Measurements from ENCODE around the gene SPTBN1.

Gene SPTBN1

GRCh38 chr2:54434711-54435110, 21.4 kb upstream of the SPTBN1 start:
- no peak for DNase-seq (ENCODE audit: low read depth)

- no peak for DNase-seq (ENCODE audit: low read depth)
Observed at GRCh38 chr2:54435325-54436226, 20.6 kb upstream of the SPTBN1 start.

- DNase-seq (ENCODE audit: low read depth) = no peak
Observed at GRCh38 chr2:54437588-54437987, 18.5 kb upstream of the SPTBN1 start.

- DNase-seq (ENCODE audit: low read depth) = peak; percentile 71
Observed at GRCh38 chr2:54438271-54438670, 17.9 kb upstream of the SPTBN1 start.

- DNase-seq (ENCODE audit: low read depth) = no peak
Observed at GRCh38 chr2:54439582-54439981, 16.5 kb upstream of the SPTBN1 start.

GRCh38 chr2:54440050-54440449, 16.1 kb upstream of the SPTBN1 start:
- DNase-seq (ENCODE audit: low read depth) = no peak

GRCh38 chr2:54444503-54444902, 11.6 kb upstream of the SPTBN1 start:
- no peak for DNase-seq (ENCODE audit: low read depth)

GRCh38 chr2:54446122-54446521, 10.0 kb upstream of the SPTBN1 start:
- no peak for DNase-seq (ENCODE audit: low read depth)

DNA sequence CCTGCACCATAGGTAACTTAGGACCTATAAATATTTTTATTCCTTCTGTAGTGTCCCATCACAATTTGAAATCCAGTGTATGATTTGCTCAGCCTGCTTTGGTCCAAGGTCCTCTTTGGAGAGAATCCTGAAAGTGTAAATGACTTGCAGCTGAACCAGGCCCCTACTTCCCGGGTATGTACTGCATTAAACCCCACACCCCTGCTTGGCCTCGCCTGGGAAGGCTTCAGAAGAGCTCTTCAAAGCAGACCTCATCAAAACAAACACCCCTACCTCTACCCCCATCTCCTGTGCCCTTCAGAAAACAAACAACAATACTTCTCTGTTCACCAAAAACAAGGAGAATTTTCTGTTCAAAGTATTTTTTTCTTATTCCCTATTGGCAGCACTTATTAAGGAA, 9.5 kb upstream of the SPTBN1 start:
- no peak for DNase-seq (ENCODE audit: low read depth)

GRCh38 chr2:54454548-54455130, 1.5 kb upstream of the SPTBN1 start:
- no peak for DNase-seq (ENCODE audit: low read depth)

DNA sequence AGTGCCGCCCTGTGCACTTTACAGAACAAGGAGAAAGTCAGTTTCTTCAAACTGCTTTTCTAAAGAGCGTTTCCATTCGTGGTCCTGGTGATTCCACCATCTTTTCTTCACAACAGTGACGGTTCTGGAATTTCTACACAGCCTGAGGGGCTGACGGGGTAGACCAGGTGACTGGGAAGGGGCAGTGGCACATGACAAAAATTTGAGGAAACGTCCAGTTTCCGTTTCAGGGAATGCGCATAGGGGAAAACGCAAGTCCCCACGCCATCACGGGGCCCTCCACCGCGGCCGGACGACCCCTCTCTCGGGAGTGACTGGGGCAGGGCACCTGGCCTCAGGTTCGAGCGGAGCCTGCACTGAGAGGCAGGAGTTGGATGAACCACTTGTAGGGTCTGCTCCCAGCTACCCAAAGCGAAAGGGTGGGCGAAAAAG, 980 bp upstream of the SPTBN1 start:
- no peak for DNase-seq (ENCODE audit: low read depth)

DNA sequence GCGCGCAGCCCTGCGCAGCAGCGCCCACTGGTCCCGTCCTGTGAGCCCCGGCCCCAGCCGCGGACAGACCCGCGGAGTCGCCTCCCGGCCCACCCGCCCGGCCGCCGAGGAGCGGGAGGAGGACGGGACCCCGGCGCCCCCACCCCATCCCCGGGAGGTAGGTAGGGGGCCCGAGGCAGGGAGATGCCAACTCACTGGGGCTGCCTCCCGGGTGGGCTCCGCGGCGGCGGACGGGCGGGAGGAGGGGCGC, 160 bp downstream of the SPTBN1 start:
- DNase-seq (ENCODE audit: low read depth) = no peak

- no peak for DNase-seq (ENCODE audit: low read depth)
Observed at GRCh38 chr2:54456612-54457322, 640 bp downstream of the SPTBN1 start.

DNA sequence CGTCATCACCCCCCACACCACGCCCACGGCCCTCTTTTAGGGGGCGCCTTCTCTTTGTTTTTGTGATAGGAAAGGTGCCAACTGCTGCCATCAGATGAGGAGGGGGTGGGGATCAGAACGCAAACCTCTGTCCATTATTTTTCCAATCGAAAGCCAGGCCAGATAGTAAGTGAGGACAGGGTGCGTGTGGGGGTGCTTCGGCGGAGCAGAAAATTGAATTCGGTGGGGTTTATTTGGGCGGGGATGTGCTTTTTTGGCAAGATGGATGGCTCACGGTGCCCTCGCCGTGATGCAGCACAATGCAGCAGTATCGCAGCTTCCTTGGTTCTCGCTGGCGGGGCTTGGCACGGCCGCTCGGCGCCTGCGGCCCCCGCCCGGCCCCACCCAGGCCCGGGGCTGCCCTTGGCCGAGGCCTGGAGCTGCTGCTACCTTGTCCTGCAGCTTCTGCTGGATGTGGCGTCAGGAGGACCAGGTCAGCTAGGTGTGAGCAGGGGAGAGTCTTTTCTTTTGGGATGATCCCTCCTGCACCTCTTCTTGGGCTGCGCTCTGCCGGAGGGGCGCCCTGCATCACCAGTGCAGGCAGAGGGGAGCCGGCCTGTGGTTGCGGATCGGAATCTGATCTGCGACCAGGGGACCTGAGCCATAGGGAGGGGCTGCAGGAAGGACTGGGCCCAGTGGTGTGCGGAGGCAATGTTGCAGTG, 1.3 kb downstream of the SPTBN1 start:
- no peak for DNase-seq (ENCODE audit: low read depth)

DNA sequence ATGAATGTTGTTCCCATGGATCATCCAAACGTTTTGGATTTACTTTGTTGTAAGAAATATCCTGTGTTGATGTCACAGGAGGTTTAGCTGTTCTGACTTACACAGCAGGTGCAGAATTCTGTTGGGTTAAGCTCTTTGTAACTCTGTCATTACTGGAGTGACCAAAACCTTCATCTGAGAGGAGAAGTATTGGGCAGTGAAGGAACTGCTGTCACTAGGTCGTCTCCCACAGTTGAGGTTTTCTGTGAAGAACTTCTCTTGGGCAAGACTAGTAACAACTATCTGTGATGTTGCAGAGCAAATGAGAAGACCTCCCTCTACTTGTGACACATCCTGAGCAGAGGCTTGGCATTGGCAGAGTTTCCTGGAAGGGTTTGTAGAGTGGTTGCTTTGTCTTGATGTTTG, 2.9 kb downstream of the SPTBN1 start:
- DNase-seq (ENCODE audit: low read depth) = peak; percentile 51

DNA sequence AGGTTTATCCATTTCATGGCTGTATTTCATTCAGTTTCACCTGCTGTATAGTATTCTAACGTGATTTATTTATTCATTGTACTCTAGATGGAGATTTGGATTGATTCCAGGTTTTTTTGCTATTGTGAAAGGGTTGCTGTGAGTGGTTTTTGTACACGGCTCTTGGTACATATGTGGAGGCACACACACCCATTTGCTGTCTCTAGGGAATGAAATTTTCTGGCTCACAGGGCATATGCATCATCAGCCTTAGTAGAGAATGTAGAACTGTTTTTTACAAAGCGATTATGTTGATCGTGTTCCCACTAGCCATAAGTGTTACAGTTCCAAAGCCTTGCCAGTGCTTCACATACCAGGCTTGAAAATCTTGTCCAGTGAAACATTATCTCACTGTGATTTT, 5.1 kb downstream of the SPTBN1 start:
- DNase-seq (ENCODE audit: low read depth) = peak; percentile 44

GRCh38 chr2:54464341-54464740, 8.2 kb downstream of the SPTBN1 start:
- DNase-seq (ENCODE audit: low read depth) = no peak

DNA sequence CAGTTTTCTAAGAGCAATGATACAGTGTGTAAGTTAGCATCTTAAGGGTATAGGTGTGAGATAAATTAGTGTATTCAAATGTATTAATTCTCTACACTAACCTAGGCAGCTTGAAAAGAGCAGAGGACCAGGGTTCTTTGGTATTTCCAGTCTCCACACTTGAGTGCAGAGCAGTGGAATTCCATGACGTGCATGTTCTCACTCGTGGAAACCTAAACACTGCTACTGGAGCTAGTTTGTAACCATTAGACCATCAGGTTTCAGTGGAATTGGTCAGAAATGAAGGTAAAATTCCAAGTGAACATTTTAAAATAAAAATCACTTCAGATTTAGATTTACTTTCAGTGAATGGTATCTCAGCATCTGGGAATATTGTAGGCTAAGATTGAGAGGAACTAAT, 9.0 kb downstream of the SPTBN1 start:
- no peak for DNase-seq (ENCODE audit: low read depth)

DNA sequence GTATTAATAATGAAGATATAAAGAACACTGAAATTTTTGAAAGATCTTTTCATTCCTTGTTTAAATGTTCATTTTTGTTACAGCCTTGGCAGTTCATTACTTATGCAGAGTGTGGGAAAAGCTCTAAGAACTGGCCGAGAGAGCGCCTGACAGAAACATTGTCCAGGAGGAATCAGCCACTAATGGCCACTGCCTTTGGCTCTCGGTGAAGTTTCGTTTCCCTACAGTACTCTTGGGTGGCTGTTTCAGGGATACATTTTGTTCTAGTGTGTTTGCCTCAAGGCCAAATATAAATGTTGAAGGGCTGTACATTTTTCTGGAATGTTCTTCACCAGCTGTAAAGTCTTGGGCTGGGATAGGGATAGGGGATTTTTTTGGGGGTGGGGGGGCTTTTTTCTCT, 10.7 kb downstream of the SPTBN1 start:
- DNase-seq (ENCODE audit: low read depth) = no peak

DNA sequence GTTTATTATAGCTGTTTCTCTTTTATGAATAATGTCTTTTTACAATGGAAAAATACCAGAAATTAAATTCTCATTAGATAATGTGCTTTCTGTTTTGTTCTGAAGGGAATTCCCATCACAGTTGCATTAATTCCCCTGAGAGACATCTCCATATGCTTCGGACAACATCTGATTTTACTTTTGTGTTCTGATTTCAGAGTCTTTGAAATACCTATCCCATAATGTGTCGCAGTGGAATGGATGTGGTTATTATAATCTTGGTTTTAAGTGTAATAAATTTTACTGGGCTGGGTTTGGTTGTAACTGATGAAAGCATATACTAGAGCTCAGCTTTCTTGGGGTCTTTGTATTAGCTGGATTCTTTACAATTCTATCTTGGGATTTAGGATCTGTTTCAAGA, 12.5 kb downstream of the SPTBN1 start:
- DNase-seq (ENCODE audit: low read depth) = peak; percentile 76

- no peak for DNase-seq (ENCODE audit: low read depth)
Observed at GRCh38 chr2:54469484-54470053, 13.4 kb downstream of the SPTBN1 start.

- DNase-seq (ENCODE audit: low read depth) = no peak
Observed at GRCh38 chr2:54470266-54470938, 14.3 kb downstream of the SPTBN1 start.
